ENCODE results near the gene ATN1. TPM values are rescaled to one million over a fixed set of nuclear protein-coding genes. Genes with fewer than 3 reads are reported as not detected.

ATN1 gene
- total RNA-seq, 2 donors from 2014 or later: 93.0 to 129 TPM

DNA sequence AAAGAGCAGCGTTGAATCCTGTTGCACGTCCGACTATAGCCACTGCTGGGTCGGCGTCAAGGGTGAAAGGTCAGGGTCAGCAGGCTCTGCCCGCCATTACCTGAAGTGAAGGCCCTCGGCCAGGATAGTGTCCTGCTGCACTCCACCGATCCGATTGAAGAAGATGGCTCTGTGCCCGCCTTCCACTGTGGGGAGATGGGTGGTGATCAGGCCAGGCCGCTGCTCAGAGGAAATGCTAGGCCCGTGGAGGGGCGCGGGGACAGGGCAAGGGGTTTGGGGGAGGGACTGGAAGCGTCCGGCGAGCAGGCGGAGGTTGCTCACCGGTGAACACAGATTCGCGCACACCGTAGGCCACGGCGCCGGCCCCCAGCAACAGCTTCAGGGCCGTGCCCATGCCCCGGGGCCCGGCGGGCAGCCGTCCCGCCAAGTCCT lies 42.4 kb downstream of the ATN1 start:
- Histone ChIP-seq H3K9me3 (no peaks in the 10 kb centered on the region), H3K4me3 (peak overlapping the region; percentile 72 to 75), H3K27ac (peak overlapping the region; percentile 84 to 88), H3K36me3 (peaks cover 4 to 28% of the 10 kb centered on the region in 2 donors), H3K4me1 (replicated peaks) (peaks cover 20% of the 10 kb centered on the region), H3K27me3 (replicated peaks; ENCODE audit: insufficient read depth) (no peaks in the 10 kb centered on the region)
- intact Hi-C loops (cut with DNase I): loop anchor here (5.0 kb wide), 1 partner anchor 47 kb away; the partner anchor contains the start of gene LPCAT3
- under 1% methylated on average over 31 of the region's 31 CpGs for WGBS
- TF ChIP-seq POLR2A (IDR thresholded peaks at IDR 0.05): no peak
- TF ChIP-seq POLR2AphosphoS5 (IDR thresholded peaks at IDR 0.05): no peak
- TF ChIP-seq, protein P1, sequence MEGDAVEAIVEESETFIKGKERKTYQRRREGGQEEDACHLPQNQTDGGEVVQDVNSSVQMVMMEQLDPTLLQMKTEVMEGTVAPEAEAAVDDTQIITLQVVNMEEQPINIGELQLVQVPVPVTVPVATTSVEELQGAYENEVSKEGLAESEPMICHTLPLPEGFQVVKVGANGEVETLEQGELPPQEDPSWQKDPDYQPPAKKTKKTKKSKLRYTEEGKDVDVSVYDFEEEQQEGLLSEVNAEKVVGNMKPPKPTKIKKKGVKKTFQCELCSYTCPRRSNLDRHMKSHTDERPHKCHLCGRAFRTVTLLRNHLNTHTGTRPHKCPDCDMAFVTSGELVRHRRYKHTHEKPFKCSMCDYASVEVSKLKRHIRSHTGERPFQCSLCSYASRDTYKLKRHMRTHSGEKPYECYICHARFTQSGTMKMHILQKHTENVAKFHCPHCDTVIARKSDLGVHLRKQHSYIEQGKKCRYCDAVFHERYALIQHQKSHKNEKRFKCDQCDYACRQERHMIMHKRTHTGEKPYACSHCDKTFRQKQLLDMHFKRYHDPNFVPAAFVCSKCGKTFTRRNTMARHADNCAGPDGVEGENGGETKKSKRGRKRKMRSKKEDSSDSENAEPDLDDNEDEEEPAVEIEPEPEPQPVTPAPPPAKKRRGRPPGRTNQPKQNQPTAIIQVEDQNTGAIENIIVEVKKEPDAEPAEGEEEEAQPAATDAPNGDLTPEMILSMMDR (IDR thresholded peaks at IDR 0.05): no peak
- no peak for DNase-seq (ENCODE audit: low spot score)

DNA sequence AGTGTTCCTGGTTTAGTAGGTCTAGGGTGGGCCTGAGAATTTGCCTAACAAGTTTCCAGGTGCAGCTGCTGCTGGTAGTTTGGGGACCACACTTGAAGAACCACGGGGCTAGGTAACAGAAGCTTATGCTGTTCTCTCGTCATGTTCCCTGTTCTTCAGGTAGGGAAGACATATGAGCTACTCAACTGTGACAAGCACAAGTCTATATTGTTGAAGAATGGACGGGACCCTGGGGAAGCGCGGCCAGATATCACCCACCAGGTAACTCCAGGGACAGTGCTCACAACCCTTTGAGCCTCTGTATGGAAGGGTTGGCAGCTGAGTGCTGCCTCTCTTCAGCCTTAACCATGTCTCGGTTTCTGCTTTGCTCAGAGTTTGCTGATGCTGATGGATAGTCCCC lies 46.4 kb downstream of the ATN1 start:
- no peak overlapping the region for H3K27ac ChIP-seq
- no peaks in the 10 kb centered on the region for H3K9me3 ChIP-seq
- peaks cover 3% of the 10 kb centered on the region for H3K4me1 ChIP-seq (replicated peaks)
- intact Hi-C loops (cut with DNase I): loop anchor here (5.0 kb wide), 1 partner anchor 43 kb away; the partner anchor contains the start of gene LPCAT3
- H3K27me3 ChIP-seq (replicated peaks; ENCODE audit: insufficient read depth): no peaks in the 10 kb centered on the region
- TF ChIP-seq, protein P1 (IDR thresholded peaks at IDR 0.05): no peak
- no peak for TF ChIP-seq POLR2AphosphoS5 (IDR thresholded peaks at IDR 0.05)
- WGBS: 93% methylated on average over 6 of the region's 6 CpGs
- H3K4me3 ChIP-seq: no peak overlapping the region
- no peak for DNase-seq (ENCODE audit: low spot score)
- H3K36me3 ChIP-seq: peaks cover 11 to 18% of the 10 kb centered on the region in 2 donors

DNA sequence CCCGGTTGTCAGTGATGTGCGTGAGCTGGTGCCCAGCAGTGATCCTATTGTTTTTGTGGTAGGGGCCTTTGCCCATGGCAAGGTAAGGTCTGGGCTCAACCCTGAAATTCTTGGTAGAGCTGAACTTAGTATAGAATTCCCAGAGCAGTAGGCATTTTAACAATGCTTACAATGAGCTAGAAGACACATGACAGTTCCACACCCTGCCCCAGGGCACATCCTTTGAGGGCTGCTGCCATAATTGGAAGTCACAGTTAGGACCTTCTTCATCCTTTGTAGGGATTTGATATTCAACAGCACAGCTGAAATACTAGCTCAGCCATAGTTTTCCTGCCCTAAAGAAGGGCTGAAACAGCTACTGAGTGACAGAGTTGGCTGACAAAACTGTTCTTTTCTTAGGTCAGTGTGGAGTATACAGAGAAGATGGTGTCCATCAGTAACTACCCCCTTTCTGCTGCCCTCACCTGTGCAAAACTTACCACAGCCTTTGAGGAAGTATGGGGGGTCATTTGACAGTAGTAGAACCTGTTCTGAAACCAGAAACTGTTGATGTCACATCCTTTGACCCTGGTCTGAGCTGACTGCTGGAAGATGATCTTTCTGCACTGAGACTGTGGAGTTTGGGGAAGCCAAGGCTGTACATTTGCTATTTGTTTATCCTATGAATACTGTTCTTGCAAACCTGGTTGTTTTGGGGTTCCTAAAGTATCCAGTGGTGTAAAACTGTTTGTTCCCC lies 47.7 kb downstream of the ATN1 start:
- TF ChIP-seq POLR2AphosphoS5 (IDR thresholded peaks at IDR 0.05) (no peak), POLR2A (IDR thresholded peaks at IDR 0.05) (no peak)
- TF ChIP-seq, protein P1 (IDR thresholded peaks at IDR 0.05): no peak
- Histone ChIP-seq H3K9me3 (no peaks in the 10 kb centered on the region), H3K36me3 (peaks cover 11 to 18% of the 10 kb centered on the region in 2 donors), H3K27ac (no peak overlapping the region), H3K4me3 (no peak overlapping the region), H3K4me1 (replicated peaks) (no peaks in the 10 kb centered on the region), H3K27me3 (replicated peaks; ENCODE audit: insufficient read depth) (no peaks in the 10 kb centered on the region)
- WGBS: 92% methylated on average over 2 of the region's 2 CpGs
- no peak for DNase-seq (ENCODE audit: low spot score)
- intact Hi-C loops (cut with DNase I): no loop called here

DNA sequence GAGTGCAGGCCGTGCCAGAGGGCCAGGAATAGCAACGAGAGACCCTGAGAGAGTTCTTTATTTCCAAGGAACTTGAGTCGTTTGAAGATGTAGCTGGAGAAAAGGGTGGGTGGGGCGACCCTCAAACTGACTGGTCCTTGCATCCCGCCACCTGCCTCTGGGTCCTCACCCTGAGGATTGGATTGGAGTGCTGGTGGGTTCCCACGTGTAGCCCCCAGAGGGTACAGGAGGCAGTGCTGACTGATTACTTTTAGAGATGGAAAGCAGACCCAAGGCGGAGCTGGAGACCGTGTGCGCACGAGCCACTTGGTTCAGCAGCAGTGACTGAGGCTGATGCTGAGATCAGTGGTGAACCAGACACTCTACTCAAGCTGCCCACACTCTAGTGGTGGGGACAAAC lies 49.9 kb downstream of the ATN1 start:
- TF ChIP-seq, protein P1 (IDR thresholded peaks at IDR 0.05): no peak
- TF ChIP-seq POLR2AphosphoS5 (IDR thresholded peaks at IDR 0.05) (no peak), POLR2A (IDR thresholded peaks at IDR 0.05) (no peak)
- Histone ChIP-seq H3K36me3 (peaks cover 14 to 30% of the 10 kb centered on the region in 2 donors), H3K4me3 (no peak overlapping the region), H3K9me3 (no peaks in the 10 kb centered on the region), H3K27ac (peak overlapping the region; percentile 18 to 69), H3K27me3 (replicated peaks; ENCODE audit: insufficient read depth) (no peaks in the 10 kb centered on the region), H3K4me1 (replicated peaks) (no peaks in the 10 kb centered on the region)
- 73% methylated on average over 10 of the region's 10 CpGs for WGBS
- intact Hi-C loops (cut with DNase I): no loop called here
- no peak for DNase-seq (ENCODE audit: low spot score)

DNA sequence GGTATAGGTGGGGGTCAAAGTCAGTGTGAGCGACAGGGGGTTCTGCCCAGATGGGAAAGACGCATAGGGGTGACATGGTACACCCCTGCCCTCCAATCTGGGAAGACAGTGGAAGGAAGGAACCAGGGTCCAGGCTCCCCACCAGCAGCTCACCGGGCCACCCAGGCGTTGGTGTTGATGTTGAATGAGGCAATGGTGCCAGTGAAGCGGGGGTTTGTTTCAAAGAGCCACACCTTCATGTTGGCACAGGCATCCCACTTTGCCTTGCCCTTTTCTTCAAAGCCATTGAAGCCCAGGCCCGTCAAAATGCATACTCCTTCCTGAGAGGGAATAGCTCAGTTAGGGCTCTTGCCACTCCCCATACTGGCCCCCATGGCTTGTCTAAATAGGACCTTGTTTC lies 50.4 kb downstream of the ATN1 start:
- Histone ChIP-seq H3K27ac (peak overlapping the region; percentile 18 to 69), H3K27me3 (replicated peaks; ENCODE audit: insufficient read depth) (no peaks in the 10 kb centered on the region), H3K36me3 (peaks cover 18 to 30% of the 10 kb centered on the region in 2 donors), H3K4me3 (no peak overlapping the region), H3K4me1 (replicated peaks) (no peaks in the 10 kb centered on the region), H3K9me3 (no peaks in the 10 kb centered on the region)
- 57% methylated on average over 6 of the region's 6 CpGs for WGBS
- no peak for DNase-seq (ENCODE audit: low spot score)
- TF ChIP-seq POLR2A (IDR thresholded peaks at IDR 0.05) (no peak), POLR2AphosphoS5 (IDR thresholded peaks at IDR 0.05) (no peak)
- TF ChIP-seq, protein P1 (IDR thresholded peaks at IDR 0.05): no peak
- intact Hi-C loops (cut with DNase I): no loop called here

Measured in prostate gland (tissue), 2 donors.